Parathyroid adenoma (tissue), 2 donors: Measurements from ENCODE around the gene GAS7.

ENCODE experiments used
- H2AFZ ChIP-seq: fragments of 300-600 bp; sonication (generic); one replicate; pipeline ENCODE4 v1.7.0; 2017; ENCODE audit warnings: antibody characterized with exemption, mild to moderate bottlenecking
- H3K27ac ChIP-seq: fragments of 300-600 bp; sonication (generic); one replicate; pipeline ENCODE4 v1.7.0; 2017
- H3K27me3 ChIP-seq: fragments of 300-600 bp; sonication (generic); one replicate; pipeline ENCODE4 v1.7.0; 2017; ENCODE audit warnings: low read length; ENCODE audit not compliant: control insufficient read depth, insufficient read depth
- H3K36me3 ChIP-seq: fragments of 300-600 bp; sonication (generic); one replicate; pipeline ENCODE4 v1.7.0; 2017; ENCODE audit warnings: low read length; ENCODE audit not compliant: control insufficient read depth, insufficient read depth
- H3K4me1 ChIP-seq: fragments of 300-600 bp; sonication (generic); one replicate; pipeline ENCODE4 v1.7.0; 2017; ENCODE audit warnings: control low read depth
- H3K4me2 ChIP-seq: fragments of 300-600 bp; sonication (generic); one replicate; pipeline ENCODE4 v1.7.0; 2017; ENCODE audit warnings: low read length
- H3K4me3 ChIP-seq: fragments of 300-600 bp; sonication (generic); one replicate; pipeline ENCODE4 v1.7.0; 2017; ENCODE audit warnings: low read depth, low read length
- H3K79me2 ChIP-seq: fragments of 300-600 bp; sonication (generic); one replicate; pipeline ENCODE4 v1.7.0; 2017; ENCODE audit warnings: control low read depth
- H3K9ac ChIP-seq: fragments of 300-600 bp; sonication (generic); one replicate; pipeline ENCODE4 v1.7.0; 2017; ENCODE audit warnings: mild to moderate bottlenecking
- H3K9me3 ChIP-seq: fragments of 300-600 bp; sonication (generic); one replicate; pipeline ENCODE4 v1.7.0; 2017; ENCODE audit warnings: low read length; ENCODE audit not compliant: control insufficient read depth
- TF ChIP-seq, protein P1 (sequence below): fragments of 300-600 bp; sonication (generic); IDR thresholded peaks from one replicate; pipeline ENCODE4 v1.7.0; 2017; ENCODE audit warnings: antibody characterized with exemption, mild to moderate bottlenecking
- donor health status: primary hyperparathyroidism.

GAS7 gene

GRCh38 chr17:10091046-10091445 lies 107.4 kb downstream of the GAS7 start:
- Histone ChIP-seq H2AFZ (no peak overlapping the region), H3K9me3 (no peaks in the 10 kb centered on the region), H3K9ac (no peak overlapping the region), H3K36me3 (no peaks in the 10 kb centered on the region), H3K4me3 (no peak overlapping the region), H3K4me1 (no peaks in the 10 kb centered on the region), H3K4me2 (no peak overlapping the region), H3K79me2 (no peaks in the 10 kb centered on the region), H3K27me3 (no peaks in the 10 kb centered on the region), H3K27ac (no peak overlapping the region)
- TF ChIP-seq, protein P1, sequence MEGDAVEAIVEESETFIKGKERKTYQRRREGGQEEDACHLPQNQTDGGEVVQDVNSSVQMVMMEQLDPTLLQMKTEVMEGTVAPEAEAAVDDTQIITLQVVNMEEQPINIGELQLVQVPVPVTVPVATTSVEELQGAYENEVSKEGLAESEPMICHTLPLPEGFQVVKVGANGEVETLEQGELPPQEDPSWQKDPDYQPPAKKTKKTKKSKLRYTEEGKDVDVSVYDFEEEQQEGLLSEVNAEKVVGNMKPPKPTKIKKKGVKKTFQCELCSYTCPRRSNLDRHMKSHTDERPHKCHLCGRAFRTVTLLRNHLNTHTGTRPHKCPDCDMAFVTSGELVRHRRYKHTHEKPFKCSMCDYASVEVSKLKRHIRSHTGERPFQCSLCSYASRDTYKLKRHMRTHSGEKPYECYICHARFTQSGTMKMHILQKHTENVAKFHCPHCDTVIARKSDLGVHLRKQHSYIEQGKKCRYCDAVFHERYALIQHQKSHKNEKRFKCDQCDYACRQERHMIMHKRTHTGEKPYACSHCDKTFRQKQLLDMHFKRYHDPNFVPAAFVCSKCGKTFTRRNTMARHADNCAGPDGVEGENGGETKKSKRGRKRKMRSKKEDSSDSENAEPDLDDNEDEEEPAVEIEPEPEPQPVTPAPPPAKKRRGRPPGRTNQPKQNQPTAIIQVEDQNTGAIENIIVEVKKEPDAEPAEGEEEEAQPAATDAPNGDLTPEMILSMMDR: no peak

- no peak overlapping the region for H2AFZ ChIP-seq
- TF ChIP-seq, protein P1: no peak
- H3K4me1 ChIP-seq: no peaks in the 10 kb centered on the region
- no peaks in the 10 kb centered on the region for H3K79me2 ChIP-seq
- H3K4me2 ChIP-seq: no peak overlapping the region
- no peaks in the 10 kb centered on the region for H3K27me3 ChIP-seq
- H3K36me3 ChIP-seq: no peaks in the 10 kb centered on the region
- no peak overlapping the region for H3K27ac ChIP-seq
- no peak overlapping the region for H3K4me3 ChIP-seq
- H3K9me3 ChIP-seq: no peaks in the 10 kb centered on the region
- no peak overlapping the region for H3K9ac ChIP-seq
Measured at GRCh38 chr17:10089196-10089804, 109.1 kb downstream of the GAS7 start.

DNA sequence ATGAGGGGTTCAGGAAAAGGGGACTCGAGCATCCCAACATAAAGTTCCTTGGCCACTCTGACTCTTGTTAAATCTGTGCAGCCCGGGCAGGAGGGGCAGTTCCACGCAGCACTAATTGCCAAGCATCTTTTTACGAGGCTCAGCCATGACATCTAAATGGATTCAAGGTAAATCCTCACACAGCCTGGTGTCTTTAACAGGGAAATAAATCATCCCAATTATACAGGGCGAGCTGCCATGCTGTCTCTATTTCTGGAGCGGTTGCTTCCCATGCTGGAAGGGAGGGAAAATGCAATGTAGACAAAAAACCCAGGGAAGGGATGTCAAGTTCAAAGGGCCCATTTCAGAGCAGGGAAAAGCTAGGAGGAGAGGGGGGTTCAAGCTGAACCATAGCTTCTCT lies 110.0 kb downstream of the GAS7 start:
- no peak overlapping the region for H3K9ac ChIP-seq
- no peak overlapping the region for H3K4me3 ChIP-seq
- no peak overlapping the region for H3K27ac ChIP-seq
- no peaks in the 10 kb centered on the region for H3K79me2 ChIP-seq
- H2AFZ ChIP-seq: no peak overlapping the region
- TF ChIP-seq, protein P1: no peak
- no peaks in the 10 kb centered on the region for H3K27me3 ChIP-seq
- H3K36me3 ChIP-seq: no peaks in the 10 kb centered on the region
- no peak overlapping the region for H3K4me2 ChIP-seq
- H3K4me1 ChIP-seq: no peaks in the 10 kb centered on the region
- no peaks in the 10 kb centered on the region for H3K9me3 ChIP-seq

- H3K4me1 ChIP-seq: no peaks in the 10 kb centered on the region
- no peaks in the 10 kb centered on the region for H3K27me3 ChIP-seq
- H3K79me2 ChIP-seq: no peaks in the 10 kb centered on the region
- H3K4me2 ChIP-seq: no peak overlapping the region
- H3K27ac ChIP-seq: no peak overlapping the region
- no peaks in the 10 kb centered on the region for H3K36me3 ChIP-seq
- H3K9me3 ChIP-seq: no peaks in the 10 kb centered on the region
- no peak overlapping the region for H2AFZ ChIP-seq
- H3K4me3 ChIP-seq: no peak overlapping the region
- H3K9ac ChIP-seq: no peak overlapping the region
- TF ChIP-seq, protein P1: no peak
Measured at GRCh38 chr17:10087355-10087754, 111.1 kb downstream of the GAS7 start.

GRCh38 chr17:10083864-10084263 lies 114.5 kb downstream of the GAS7 start:
- H3K9ac ChIP-seq: no peak overlapping the region
- no peaks in the 10 kb centered on the region for H3K79me2 ChIP-seq
- no peaks in the 10 kb centered on the region for H3K9me3 ChIP-seq
- no peak overlapping the region for H2AFZ ChIP-seq
- H3K4me3 ChIP-seq: no peak overlapping the region
- no peaks in the 10 kb centered on the region for H3K27me3 ChIP-seq
- no peak overlapping the region for H3K4me2 ChIP-seq
- no peaks in the 10 kb centered on the region for H3K4me1 ChIP-seq
- TF ChIP-seq, protein P1: no peak
- no peaks in the 10 kb centered on the region for H3K36me3 ChIP-seq
- no peak overlapping the region for H3K27ac ChIP-seq
